ENCODE measurements around the gene DRC7. TPM values are rescaled to one million over a fixed set of nuclear protein-coding genes. Genes with fewer than 3 reads are reported as not detected.

DRC7 gene
- total and polyA plus RNA-seq, 2 donors from 2014 or later: 1.8 to 3.2 TPM

- no peak for TF ChIP-seq CTCF (IDR thresholded peaks at IDR 0.05; ENCODE audit: borderline replicate concordance, extremely low read depth, insufficient read depth)
- Histone ChIP-seq H3K9me3 (ENCODE audit: control insufficient read depth in 2 of 3, insufficient read depth in 1 of 3, low read length in 3 of 3) (no peaks in the 10 kb centered on the region), H3K9ac (ENCODE audit: low read length in 3 of 3) (no peak overlapping the region), H3K27me3 (ENCODE audit: control insufficient read depth, insufficient read depth, low read length) (no peaks in the 10 kb centered on the region), H3K4me3 (ENCODE audit: low read length in 3 of 3) (no peak overlapping the region), H3K36me3 (ENCODE audit: control insufficient read depth in 2 of 3, insufficient read depth in 3 of 3, low read length in 3 of 3) (peaks cover 0 to 28% (median 23%) of the 10 kb centered on the region in 3 donors), H3K27ac (ENCODE audit: low read depth in 2 of 2, low read length in 2 of 2) (no peak overlapping the region), H3K4me1 (ENCODE audit: control insufficient read depth in 2 of 3, insufficient read depth in 2 of 3, low read depth in 1 of 3, low read length in 3 of 3) (no peaks in the 10 kb centered on the region)
- DNase-seq (no peak), FAIRE-seq (no peak)
- intact Hi-C loops (cut with DNase I): no loop called here
These were observed 27.5 kb upstream of the DRC7 start for GRCh38 chr16:57667048-57667525.

- no peak for TF ChIP-seq CTCF (IDR thresholded peaks at IDR 0.05; ENCODE audit: borderline replicate concordance, extremely low read depth, insufficient read depth)
- intact Hi-C loops (cut with DNase I): no loop called here
- FAIRE-seq (no peak), DNase-seq (peak in 1 of 5 donors; percentile 78)
- no peak overlapping the region for H3K4me3 ChIP-seq (ENCODE audit: low read length in 3 of 3)
- H3K36me3 ChIP-seq (ENCODE audit: control insufficient read depth in 2 of 3, insufficient read depth in 3 of 3, low read length in 3 of 3): peaks cover 0 to 23% (median 18%) of the 10 kb centered on the region in 3 donors
- no peak overlapping the region for H3K27ac ChIP-seq (ENCODE audit: low read depth in 2 of 2, low read length in 2 of 2)
- H3K27me3 ChIP-seq (ENCODE audit: control insufficient read depth, insufficient read depth, low read length): no peaks in the 10 kb centered on the region
- H3K9ac ChIP-seq (ENCODE audit: low read length in 3 of 3): no peak overlapping the region
- no peaks in the 10 kb centered on the region for H3K9me3 ChIP-seq (ENCODE audit: control insufficient read depth in 2 of 3, insufficient read depth in 1 of 3, low read length in 3 of 3)
- no peaks in the 10 kb centered on the region for H3K4me1 ChIP-seq (ENCODE audit: control insufficient read depth in 2 of 3, insufficient read depth in 2 of 3, low read depth in 1 of 3, low read length in 3 of 3)
These were observed 26.9 kb upstream of the DRC7 start for GRCh38 chr16:57667526-57668262.

GRCh38 chr16:57668263-57668571, 26.4 kb upstream of the DRC7 start, which contains the start of gene ADGRG3:
ADGRG3 (plus strand) TSS chr16:57668306; CDS start chr16:57668348, 42 bp downstream.
- FAIRE-seq (no peak), DNase-seq (peak in 1 of 5 donors; percentile 54)
- Histone ChIP-seq H3K4me3 (ENCODE audit: low read length in 3 of 3) (no peak within 1 kb of the TSS), H3K27me3 (ENCODE audit: control insufficient read depth, insufficient read depth, low read length) (no peaks in the 10 kb centered on the region), H3K9me3 (ENCODE audit: control insufficient read depth in 2 of 3, insufficient read depth in 1 of 3, low read length in 3 of 3) (no peaks in the 10 kb centered on the region), H3K27ac (ENCODE audit: low read depth in 2 of 2, low read length in 2 of 2) (no peak within 1 kb of the TSS), H3K9ac (ENCODE audit: low read length in 3 of 3) (no peak within 1 kb of the TSS), H3K4me1 (ENCODE audit: control insufficient read depth in 2 of 3, insufficient read depth in 2 of 3, low read depth in 1 of 3, low read length in 3 of 3) (no peaks in the 10 kb centered on the region), H3K36me3 (ENCODE audit: control insufficient read depth in 2 of 3, insufficient read depth in 3 of 3, low read length in 3 of 3) (peaks cover 0 to 18% (median 13%) of the 10 kb centered on the region in 3 donors)
- no peak for TF ChIP-seq CTCF (IDR thresholded peaks at IDR 0.05; ENCODE audit: borderline replicate concordance, extremely low read depth, insufficient read depth)
- intact Hi-C loops (cut with DNase I): no loop called here

All from kidney (tissue), 14 donors.